Inflammatory macrophage treated with lipopolysaccharide for 4 hours (primary cell): ENCODE measurements around the gene USP28.

Experiments used
- DNase-seq: peaks from one replicate; pipeline ENCODE4 v3.0.0-alpha.2; 2020

Gene USP28

DNA sequence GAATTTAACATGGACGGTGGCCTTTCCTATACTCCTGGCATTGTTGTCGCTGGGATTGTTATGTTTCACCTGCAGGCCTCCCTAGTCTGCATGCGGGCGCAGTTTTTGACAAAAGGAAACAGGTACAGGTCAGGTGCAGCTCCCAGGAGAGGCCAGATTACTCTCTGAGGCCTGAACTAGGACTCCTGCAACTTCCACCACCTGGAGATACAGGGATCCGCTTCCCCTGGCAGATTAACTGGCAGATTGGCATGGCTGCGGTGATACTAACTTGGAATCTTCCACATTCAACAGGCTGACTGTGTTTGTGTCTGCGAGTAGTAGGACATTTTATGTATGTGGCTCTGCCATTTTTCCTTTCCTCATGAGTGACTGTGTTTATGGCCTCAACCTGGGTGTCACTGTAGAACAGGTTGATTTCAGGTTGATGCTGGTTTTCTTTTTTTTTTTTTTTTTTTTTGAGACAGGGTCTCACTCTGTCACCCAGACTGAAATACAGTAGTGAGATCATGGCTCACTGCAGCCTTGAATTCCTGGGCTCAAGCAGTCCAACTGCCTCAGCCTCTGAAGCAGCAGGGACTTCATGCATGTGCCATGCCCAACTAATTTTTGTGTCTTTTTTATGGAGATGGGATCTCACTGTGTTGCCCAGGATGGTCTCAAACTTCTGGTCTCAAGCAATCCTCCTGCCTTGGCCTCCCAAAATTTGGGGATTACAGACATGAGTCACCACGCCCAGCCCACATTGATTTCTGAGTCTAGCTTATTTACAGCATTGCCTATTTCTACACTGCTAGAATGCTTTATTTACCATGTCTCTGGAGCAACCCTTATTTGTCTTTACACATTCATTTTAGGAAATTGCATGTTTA is 1.7 kb upstream of the USP28 start:
- DNase-seq = no peak

DNA sequence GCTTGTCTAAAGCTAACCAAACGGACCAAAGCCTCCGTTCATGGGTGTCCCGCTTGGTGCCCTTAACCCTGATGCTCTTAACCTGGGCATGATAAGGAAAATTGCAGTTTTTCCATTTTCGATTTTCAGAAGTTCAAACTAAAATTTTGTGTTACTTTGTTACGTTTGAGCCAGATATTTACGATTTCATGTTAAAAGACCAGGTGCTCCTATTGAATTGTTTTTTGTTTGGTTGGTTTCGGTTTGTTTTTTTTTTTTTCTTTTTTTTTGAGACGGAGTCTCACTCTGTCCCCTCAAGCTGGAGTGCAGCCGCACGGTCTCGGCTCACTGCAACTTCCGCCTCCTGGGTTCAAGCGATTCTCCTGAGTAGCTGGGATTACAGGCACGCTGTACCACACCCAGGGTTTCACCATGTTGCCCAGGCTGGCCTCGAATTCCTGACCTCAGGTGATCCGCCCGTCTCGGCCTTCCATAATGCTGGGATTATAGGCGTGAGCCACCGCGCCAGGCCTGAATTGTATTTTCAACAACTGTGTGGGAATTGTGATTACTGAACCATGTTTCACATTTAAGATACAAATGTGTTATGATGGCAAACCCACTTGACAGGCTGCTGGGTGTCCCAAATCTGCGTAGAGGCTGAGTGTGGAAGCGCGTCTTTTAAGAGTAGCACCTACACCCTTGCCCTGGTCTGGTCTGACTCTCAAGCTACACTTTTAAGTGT is 864 bp upstream of the USP28 start:
- no peak for DNase-seq

DNA sequence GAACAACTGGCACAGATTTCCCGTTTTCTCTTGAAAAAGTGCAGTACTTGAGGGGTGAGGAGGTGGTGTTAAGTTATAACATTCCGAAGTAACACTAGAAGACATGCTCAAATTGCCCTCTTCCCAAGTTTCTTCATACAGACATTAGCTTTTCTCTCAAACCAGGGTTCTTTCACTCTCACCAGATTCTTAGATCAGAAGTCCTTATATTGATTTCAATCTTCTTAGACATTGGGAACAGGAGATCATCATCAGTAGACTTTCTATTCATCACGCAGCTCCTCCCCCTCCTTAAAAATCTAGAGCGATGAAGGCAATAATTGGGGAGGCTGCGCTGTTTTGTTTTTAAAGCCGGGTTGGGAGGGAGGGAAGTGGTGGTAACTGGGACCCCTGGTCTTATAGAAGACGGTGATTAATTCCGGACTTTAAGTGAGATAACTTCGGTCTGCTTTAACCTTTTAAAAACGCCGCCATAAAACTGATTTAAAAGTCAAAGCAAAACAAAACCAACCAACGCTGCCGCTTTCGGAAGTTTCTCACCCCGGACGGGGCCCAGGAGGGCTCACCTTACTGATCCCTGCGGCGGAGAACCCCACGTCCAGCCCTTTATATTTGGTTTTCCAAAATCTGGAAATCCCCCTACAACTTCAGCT is 665 bp downstream of the USP28 start:
- DNase-seq = peak; percentile 63

DNA sequence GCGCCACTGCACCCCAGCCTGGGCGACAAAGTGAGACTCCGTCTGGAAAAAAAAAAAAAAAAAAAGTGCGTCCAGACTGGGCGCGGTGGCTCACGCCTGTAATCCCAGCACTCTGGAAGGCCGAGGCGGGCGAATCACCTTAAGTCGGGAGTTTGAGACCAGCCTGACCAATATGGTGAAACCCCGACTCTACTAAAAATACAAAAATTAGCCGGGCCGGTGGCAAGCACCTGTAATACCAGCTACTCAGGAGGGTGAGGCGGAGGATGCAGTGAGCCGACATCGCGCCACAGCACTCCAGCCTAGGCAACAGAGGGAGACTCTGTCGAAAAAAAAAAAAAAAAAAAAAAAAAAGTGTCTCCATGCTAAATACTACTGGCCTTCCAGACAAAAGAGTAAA is 1.3 kb downstream of the USP28 start:
- no peak for DNase-seq

DNA sequence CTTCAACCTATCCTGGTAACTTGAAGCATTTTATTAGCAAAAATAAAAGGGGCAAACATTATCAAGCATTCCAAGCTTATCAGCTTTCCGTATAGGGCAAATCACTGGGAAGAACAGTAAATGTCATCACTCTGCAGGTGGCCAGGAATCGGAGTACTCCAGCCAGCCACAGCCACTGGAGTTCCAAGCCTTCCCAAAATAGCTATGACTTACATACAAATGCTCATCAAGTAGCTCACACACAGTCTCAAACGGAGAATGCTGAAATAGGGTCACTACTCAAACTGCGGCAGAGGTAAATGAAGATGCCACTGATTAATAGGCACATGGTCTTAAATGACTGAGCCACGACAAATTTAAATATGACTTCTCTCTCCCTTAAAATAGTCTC is 2.1 kb downstream of the USP28 start:
- no peak for DNase-seq

DNA sequence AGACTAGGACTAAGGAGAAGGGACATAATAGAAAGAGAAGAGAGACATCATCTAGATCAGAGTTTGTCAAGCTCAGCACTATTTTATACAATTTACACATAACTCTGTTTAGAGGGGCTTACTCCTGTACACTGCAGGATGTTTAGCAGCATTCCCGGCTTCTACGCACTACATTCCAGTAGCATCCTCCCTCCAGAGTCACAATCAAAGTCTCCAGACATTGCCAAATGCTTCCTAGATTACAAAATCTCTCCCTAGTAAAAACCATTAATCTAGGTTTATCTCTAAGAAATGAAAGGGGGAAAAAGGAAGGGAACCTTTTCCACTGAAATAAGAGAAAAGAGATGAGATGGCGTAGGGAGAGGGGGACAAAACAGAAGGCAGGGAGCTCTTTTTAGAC is 4.0 kb downstream of the USP28 start:
- DNase-seq = no peak

DNA sequence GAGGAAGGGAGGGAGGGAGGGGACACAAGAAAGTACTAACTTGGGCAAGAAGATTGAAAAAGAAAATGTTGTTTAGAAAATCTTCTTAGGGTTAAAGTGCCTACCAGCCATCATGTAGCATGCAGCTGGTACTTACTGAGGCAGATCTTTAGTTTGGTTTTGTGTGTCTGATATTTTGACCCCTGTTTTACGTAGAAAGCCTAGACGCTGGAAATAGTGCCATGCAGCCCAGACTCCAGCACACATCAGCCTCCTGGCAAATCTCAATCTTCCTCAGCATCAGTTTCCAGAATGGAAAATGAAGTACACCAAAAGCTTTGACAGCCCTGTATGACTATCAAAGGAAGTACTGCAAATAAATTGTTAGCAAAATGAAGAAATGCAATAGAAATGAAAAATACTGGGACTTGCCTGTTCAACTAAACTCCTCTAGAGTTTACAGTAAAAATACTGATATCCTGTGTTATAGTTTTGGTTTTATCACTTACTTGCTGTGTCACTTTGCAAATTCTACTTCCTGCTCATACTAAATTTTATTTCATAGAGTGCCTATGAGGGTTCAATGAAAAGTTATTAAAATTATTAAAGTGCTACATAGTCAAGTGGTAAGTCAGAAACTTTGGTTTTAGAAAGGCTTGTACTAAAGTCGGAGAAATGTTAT is 7.4 kb downstream of the USP28 start:
- no peak for DNase-seq

DNA sequence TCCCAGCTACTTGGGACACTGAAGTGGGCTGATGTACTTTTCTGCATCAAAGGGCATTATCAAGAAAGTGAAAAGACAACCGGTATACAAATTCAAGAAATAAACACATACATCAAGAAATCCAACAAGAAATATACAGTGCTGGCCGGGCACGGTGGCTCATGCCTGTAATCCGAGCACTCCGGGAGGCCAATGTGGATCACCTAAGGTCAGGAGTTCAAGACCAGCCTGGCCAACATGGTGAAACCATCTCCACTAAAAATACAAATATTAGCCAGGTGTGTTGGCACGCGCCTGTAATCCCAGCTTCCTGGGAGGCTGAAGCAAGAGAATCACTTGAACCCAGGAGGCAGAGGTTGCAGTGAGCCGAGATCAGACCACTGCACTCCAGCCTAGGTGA is 9.5 kb downstream of the USP28 start:
- no peak for DNase-seq

DNA sequence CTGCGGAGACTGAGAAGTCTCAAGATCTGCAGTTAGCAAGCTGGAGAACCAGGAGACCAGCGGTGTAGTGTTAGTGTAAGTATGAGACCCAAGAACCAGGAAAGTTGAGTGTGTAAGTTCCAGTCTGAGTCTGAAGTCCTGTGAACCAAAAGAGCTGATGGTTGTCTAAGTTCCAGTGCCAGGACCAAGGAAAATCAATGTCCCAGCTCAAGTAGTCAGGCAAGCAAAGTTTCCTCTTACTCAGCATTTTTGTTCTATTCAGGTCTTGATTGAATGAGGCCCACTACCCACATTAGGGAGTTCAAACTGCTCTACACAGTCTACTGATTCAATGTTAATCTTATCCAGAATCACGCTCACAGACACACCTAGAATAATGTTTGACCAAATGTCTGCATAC is 11.0 kb downstream of the USP28 start:
- DNase-seq = no peak

DNA sequence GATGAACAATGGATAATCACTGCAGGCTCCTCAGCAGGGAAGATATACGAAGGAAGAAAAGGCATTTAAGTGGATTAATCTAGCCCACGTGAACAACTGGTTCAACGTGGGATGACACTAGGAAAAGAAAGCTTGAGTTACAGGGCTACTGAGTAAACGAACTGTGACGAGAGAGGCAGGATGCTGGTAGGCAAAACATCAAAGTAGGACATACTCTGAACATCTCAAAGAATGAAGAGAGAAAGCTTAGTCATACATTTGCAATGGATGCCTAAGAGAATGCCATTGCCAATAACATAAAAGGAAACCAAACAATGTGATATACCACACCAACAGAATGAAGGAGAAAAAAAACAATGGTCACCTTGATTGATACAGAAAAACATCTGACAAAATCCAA is 12.9 kb downstream of the USP28 start:
- DNase-seq = no peak

DNA sequence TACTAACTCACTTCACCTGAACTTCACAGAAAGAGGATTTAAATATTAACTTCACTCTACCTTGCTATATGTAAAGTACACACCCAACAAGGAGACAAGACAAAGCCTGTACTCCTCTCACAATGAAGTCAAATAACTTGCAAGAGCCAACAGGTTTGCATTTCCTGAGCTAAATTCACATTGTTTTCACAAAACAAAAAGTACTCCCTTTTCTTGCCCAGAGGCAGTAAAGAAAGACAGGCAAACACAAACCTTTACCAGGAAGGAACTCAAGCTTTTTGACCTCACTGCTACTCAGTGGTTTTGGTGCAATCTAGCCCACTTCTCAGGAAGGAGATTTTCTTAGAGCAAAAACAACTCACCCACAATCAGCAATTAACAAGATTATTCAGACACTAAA is 15.7 kb downstream of the USP28 start:
- DNase-seq = no peak

DNA sequence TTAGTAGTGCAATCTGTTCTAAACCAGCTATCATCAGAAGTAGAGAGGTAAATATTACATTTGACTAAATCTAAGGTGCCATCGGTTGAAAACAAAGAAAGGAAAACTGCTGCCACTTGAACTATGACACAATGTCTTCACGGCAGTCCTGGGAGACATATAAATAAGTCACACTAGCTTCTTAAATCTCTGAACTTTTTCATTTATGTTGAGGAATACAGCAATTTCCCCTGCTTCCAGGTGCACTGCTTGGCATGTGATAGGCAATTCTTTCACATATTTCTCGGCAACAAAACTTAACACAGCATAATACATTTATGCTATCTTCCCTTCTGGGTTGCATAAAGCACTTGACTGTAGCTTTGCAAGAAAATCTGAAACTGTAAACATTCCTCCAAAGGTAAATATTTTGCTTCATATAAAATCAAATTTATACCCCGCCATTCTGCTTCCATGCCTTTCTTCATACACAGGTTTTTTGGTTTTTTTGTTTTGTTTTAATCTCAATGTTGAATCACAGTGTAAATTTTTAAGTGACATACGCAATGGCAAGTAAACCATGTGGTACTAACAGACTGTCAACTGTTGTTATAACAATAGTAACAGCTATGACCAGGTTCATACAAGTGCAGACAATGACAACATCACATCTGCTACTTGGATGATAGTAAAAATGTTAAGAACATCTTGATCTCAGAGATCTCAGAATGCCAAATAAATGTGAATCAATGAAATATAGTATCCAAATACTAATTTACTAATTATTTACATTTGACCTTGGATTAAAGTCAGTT is 18.2 kb downstream of the USP28 start:
- DNase-seq = no peak

DNA sequence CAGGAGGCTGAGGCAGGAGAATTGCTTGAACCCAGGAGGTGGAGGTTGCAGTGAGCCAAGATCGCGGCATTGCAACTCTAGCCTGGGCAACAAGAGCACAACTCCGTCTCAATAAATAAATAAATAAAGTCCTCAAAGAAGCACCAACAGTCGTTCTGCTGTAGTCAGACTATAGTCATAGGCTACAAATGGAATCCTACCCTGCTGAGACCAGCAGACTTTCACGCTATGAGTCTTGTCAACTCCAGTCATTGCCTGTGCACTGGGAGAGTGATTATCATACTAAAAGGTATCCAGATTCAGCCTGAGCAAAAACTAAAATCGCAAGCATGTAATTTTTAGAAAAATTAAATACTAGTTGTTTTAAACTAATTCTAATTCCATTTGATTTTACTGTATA is 19.6 kb downstream of the USP28 start:
- DNase-seq = no peak

DNA sequence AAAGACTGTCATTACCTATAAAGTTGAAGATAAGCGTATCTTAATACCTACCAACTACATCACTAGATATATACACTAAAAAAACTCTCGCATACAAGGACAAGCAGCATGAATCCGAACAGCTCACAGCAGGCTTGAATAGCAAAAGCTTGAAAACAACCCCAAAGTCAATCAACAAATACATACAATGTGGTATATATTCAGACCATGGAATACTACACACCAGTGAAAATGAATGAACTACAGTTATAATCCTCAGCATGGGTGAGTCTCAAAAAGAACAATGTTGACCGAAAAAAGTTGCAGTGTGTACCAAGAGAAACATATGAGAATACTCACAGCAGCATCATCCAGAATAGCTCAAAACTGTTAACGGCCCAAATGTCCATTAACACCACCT is 25.2 kb downstream of the USP28 start:
- DNase-seq = no peak

DNA sequence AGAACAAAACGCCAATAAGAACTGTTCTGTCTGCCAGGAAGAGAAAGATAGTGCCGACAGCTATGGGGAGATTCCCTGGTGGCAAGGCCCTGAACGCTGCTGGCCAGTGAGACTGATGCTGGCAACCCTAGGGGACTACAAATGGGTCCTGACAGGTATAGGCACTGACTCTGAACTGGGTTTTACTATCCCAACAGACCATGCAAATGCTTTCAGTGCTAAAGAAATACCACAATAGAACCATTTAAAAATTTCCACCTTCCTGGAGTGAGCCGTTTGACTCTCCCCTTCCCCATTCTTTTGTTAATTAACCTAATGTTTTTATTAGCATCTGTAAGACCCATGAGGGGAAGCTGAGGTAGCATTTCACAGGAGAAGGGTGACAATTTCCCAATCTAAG is 25.7 kb downstream of the USP28 start:
- no peak for DNase-seq

DNA sequence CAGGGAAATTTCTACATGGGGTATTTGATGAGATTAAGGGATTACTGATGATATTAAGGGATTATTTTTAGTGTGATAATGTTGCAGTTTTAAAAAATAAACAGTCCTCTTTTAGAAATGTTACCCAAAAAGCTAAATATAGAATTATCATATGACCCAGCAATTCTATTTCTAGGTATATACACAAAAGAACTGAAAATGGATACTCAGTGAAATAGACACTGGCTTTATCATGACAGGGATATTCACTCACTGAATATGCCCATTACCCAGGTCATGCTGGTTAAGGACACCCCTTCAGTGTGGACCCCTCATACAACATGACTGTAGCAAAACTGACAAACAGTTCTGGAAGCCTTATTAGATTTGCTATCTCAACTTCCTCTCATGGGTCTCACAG is 27.8 kb downstream of the USP28 start:
- DNase-seq = no peak

DNA sequence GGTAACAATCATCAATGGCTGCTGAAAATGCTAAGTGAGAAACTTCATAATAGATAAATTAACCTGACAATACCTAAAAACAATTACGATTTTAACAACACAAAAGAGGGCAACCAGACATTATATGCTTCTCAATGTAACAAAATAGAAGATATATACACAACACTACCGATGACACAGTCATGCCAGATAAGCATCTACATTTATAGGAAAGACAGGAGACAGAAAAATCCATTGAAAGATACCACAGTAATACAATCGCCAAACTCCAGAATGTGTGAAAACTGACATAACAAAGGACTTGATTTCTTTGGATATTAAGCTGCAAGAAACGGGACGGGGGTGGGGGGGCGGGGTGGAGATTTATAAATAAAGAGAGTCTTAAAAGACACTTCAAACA is 28.3 kb downstream of the USP28 start:
- DNase-seq = no peak

DNA sequence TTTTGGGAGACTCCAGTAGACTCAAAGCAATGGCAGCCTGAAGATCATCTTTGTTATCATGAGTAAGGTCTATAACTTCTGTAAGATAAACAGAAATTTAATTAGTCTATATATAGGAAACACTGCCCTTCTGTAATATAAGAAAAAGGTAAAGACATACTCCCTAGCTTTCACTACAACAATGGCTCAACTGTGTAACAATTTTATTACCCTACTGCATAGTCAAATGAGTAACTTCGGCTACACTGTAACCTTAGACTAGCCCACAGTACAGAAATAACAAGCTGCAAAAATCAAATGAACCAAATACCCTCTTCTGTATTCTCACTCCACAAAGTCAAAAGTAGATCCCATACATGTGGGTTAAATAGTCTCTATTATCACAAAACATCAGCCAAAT is 33.7 kb downstream of the USP28 start:
- no peak for DNase-seq

DNA sequence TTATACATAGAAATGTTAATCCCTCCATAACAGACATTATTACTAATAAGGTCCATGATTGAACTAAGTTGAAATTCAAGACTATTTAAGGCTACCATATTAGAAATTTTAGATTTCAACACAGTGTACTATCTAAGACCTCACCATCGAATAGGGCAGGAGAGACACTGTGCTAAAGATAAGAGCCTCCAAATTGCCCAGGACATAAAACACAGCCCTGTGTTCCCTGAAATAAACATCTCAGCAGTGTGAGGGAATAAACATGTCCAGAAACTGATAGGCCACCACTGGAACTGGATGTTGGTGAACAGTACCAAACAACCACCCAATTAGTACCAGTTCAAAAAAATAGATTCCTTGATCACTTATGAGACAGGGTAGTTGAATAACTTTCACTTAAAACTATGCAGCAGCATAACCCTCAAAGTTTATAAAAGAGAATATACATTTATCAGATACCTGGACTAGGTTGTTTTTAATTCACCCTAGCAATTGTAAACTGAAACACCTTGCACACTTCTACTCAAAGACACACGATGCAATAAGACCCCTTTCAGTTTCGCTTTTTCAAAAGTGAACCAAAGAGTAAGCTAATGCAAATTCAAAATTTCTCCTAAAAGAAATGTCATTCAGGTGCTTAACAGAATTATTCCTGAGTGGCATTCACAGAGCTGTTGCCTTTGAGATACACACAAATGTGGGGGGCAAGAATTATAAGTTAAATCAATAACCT is 34.3 kb downstream of the USP28 start:
- no peak for DNase-seq

DNA sequence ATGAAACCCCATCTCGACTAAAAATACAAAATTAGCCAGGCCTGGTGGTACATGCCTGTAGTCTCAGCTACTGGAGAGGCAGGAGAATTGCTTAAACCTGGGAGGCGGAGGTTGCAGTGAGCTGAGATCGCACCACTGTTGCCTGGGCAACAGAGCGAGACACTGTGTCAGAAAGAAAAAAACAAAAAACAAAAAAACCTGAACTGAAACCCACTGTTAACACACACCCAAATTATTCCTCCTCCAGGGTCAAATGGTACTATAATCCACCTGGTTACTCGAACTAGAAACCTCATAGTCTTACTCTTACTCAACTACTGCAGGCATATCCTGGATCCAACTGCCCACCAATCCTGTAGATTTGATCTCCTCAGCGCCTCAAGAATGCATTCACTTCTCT is 35.5 kb downstream of the USP28 start:
- DNase-seq = no peak

DNA sequence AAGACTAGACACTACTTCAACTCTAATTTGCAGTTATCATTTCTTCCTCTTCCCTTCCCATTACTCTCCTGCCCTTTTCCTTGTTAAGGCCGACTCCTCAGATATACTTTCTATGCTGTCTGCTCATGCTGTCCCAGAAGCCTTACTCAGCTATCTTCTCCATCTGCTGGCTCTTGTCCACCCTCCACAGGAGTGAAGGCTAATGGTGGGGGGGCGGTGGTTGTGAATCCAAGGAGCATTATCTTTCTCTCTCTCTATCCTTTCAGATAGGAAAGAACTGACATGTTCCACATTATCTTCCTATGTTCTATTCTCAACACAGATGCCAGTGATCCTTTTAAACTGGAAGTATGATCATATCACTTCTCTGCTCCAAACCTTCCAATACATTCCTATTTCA is 37.4 kb downstream of the USP28 start:
- DNase-seq = no peak

DNA sequence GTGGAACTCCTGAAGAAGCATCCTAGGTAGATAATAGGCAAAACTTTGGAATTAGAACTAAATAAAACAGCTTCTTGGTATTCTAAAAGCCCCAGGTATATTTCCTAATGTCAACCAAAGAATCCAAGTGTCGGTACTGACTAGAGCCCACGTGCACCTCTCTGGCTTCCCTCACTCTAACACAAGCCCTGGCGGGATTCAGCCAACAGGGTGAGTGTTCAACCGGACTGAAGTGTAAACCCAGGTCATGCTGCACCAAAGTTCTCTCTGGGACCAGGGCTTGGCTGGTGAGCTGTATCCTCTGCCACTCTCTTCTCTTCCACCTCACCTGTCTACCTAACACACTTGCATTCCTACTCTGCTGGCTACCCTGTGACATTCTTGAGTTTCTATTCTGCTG is 40.1 kb downstream of the USP28 start:
- DNase-seq = no peak
